Stimulated activated CD8-positive, alpha-beta memory T cell treated with anti-CD3 and anti-CD28 coated beads, Interleukin-12 subunit alpha, Interleukin-12 subunit beta, amount 100 ng/mL, for 24 hours (primary cell): ENCODE measurements around the gene PIK3IP1.
A peak's percentile ranks its signal among the peaks of the same experiment; 100 is the strongest.
"Not testable (repeated sequence)": the region's sequence is repeated elsewhere in the genome, so short reads cannot be mapped to it uniquely, and the experiment has no call there.

Experiments
- DNase-seq: peaks from one replicate; pipeline ENCODE4 v3.0.0-alpha.2; 2020; ENCODE audit errors: extremely low read depth

The PIK3IP1 gene

GRCh38 chr22:31248965-31249958 lies 43.0 kb downstream of the PIK3IP1 start:
- no peak for DNase-seq

DNA sequence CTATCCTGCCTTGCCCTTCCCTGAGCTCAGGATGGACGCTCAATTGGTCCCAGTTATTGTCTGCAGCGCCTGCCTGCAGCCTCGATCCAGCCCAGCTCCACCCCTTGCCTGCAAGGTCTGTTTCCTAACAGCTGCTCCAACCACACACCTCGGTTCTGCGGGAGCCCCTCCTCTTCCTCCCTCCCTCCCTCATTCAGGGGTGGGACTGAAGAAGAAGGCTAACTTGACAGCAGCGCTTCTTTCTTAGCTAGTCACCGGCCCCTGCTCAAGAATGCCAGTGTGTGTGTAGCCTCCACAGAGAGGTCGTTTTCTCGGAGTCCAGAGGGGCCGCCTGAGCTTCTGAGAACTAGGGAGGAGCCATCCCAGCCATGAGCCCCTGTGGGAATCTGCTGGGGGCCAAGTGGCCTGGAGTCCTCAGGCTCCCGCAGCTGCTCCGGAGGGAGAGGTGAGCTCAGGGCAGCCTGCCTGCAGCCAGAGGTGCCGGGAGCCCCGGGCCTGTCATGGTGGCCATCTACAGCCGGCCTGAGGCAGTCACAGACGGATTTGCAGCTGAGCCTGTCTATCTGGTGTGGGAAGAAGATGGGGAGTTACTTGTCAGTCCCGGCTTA lies 44.0 kb downstream of the PIK3IP1 start:
- DNase-seq = peak; percentile 36

- no peak for DNase-seq
Measured at GRCh38 chr22:31247726-31248125, 44.6 kb downstream of the PIK3IP1 start.

DNA sequence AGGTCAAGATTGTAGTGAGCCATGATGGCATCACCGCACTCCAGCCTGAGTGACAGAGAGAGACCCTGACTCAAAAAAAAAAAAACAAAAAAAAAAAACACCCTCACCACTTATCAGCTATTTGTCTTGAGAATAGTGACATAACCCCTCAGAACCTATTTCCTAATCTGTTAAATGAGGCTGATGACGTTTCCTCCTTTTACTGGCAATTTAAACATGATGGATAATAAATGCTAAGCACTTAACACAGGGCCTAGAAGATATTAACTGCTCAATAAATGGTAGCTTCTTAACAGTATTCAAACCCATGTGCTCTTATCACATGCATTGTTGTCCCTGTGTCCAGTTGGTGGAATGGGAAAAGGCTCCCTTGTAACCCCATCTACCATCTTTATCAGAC lies 45.6 kb downstream of the PIK3IP1 start:
- DNase-seq = no peak

GRCh38 chr22:31245998-31246397 lies 46.3 kb downstream of the PIK3IP1 start:
- DNase-seq = not testable (repeated sequence)

DNA sequence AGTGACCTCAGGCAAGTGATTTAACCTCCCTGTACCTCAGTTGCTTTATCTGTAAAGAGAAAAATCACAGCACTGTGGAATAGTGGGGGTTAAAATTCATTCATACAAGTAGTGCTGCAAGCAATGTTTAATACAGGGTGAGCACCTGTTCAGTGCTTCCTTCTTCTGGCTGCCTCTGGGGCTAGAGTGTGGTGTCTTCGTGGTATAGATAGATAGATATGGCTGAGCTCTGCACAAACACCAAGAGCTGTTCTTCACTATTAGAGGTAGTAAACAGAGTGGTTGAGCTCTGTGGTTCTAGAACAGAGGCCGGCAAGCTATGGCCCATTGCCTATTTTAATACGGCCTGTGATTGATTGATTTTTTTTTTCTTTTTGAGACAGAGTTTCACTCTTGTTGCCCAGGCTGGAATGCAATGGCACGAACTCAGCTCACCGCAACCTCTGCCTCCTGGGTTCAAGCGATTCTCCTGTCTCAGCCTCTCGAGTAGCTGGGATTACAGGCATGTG lies 47.3 kb downstream of the PIK3IP1 start:
- DNase-seq = no peak

DNA sequence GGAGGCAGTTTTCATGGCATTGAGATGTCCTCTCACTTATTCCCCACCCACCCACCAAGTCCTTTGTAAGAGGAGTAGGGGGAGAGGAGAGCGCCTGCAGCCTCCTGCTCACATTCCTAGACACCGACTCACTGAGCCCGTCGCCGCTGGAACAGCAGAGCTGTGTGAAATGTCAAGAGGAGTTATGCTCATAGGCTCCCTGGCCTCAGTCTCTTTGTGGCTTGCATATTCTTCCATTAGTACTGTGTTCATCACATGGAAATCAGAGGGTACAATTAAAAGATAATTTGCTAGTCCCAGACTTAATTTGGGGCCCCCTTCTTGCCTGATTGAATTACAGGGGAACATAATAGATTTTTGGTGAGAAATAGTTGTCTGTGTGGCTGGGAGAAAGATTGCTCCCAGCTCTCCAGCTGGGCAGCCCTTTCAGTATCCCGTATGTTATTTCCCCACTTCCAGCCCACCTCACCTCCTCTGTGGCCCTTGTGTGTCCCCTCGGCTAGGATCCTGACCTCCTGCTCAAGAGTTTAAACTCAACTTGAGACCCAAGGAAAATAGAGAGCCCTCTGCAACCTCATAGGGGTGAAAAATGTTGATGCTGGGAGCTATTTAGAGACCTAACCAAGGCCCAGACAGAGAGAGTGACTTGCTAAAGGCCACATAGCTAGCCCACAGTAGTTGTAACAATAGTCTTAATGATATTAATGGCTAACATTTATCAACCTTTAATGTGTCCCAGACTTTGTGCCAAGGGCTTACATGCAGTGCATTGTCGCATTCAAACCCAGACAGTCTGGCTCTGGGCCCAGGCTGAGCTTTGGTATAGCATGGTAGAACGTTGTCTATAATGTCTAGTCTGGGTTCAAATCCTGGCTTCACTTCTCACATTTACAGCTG lies 48.0 kb downstream of the PIK3IP1 start:
- DNase-seq = no peak

DNA sequence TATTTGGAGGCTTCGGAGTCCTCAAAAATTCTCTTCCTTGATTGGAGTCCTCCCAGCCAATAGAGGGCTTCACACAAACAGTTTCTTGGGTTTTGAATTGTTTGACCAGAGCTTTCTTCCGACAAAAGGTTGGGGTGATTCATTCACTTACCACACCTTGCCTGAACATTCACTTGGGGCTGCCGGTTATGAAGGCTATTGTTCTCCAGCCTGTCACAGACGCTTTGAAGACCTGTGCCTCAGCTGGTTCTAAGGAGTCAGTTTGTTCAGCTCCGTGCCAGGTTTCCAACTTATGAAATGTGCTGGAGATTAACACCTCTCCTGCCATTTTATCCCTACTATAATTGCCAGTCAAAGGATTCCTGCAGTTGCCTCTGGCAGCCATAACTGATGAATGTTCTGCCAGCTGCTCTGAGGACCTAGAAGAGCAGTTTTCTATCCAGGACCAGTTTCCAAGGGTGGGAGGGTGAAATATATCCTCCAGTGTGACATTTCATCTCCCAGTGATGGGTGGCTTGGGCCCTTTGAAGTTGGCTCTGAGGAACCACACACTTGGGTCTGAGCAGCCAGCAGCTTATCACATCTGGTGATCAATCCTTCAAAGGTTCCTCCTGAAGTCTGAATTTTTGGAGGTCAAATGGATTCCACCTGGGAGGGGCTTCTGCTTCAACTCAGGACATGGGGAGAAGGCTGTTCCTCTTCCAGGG lies 48.8 kb downstream of the PIK3IP1 start:
- no peak for DNase-seq

DNA sequence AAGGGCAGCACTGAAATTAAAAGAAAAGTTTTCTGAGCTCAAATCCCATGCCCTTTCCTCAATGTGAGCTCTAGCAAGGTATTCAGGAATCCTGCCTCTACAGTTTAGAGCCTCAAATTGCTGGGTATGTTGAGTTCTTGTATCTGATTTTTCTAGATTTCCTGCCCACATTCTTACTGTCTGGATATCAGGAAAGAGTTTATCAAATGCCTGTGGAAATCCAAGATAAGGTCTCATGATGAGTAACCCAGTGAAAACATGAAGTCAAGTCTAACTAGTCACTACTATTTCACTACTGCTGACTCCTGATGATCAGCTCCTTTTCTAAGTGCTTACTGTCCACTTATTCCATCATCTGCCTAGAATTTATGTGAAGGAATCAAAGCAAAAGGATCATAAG lies 50.4 kb downstream of the PIK3IP1 start:
- DNase-seq = no peak

DNA sequence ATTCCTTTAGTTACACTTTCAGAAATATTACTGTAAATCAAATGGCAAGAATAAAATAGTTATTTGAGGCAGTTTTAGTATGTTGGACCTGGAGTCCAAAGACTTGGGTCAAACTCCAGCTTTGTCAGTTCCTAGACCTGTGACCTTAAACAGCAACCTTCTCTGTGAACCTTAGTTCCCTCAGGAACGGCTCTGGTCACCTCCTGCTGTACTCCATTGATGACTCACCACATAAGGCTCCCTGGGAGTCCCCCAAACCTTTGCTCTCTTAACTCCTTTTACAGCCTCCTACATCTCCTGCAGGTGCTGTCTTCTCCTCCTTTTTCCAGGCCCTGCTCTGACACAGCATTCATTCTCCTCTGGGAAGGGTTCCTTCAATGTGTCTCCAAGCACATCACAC lies 51.1 kb downstream of the PIK3IP1 start:
- no peak for DNase-seq

GRCh38 chr22:31239771-31240370 lies 52.4 kb downstream of the PIK3IP1 start:
- no peak for DNase-seq

GRCh38 chr22:31238057-31238456 lies 54.2 kb downstream of the PIK3IP1 start:
- no peak for DNase-seq

- DNase-seq = not testable (repeated sequence)
Measured at GRCh38 chr22:31236044-31236443, 56.2 kb downstream of the PIK3IP1 start.

GRCh38 chr22:31235081-31235480 lies 57.2 kb downstream of the PIK3IP1 start:
- no peak for DNase-seq

GRCh38 chr22:31233001-31233400 lies 59.3 kb downstream of the PIK3IP1 start:
- no peak for DNase-seq
